Left renal cortex interstitium (tissue), 4 donors: Measurements from ENCODE around the gene GALNT1. TPM values are rescaled to one million over a fixed set of nuclear protein-coding genes. Genes with fewer than 3 reads are reported as not detected.

Experiments used
- DNase-seq, 4 donors: peaks; one replicate each; pipeline ENCODE4 v3.0.0-alpha.2; 2013; ENCODE audit warnings: low read depth in 4 of 4, low spot score in 2 of 4, missing footprints in 1 of 4
- polyA plus RNA-seq, 4 donors: library from polyadenylated mRNA; unstranded; fragments of 120-200 nt; gene quantifications; one replicate each; pipeline ENCODE4 v1.2.1, GENCODE V29; 2013; ENCODE audit not compliant: insufficient read length in 4 of 4

GALNT1 gene
- polyA plus RNA-seq, 4 donors = 53.8 to 76.8 (median 65.6) TPM

DNA sequence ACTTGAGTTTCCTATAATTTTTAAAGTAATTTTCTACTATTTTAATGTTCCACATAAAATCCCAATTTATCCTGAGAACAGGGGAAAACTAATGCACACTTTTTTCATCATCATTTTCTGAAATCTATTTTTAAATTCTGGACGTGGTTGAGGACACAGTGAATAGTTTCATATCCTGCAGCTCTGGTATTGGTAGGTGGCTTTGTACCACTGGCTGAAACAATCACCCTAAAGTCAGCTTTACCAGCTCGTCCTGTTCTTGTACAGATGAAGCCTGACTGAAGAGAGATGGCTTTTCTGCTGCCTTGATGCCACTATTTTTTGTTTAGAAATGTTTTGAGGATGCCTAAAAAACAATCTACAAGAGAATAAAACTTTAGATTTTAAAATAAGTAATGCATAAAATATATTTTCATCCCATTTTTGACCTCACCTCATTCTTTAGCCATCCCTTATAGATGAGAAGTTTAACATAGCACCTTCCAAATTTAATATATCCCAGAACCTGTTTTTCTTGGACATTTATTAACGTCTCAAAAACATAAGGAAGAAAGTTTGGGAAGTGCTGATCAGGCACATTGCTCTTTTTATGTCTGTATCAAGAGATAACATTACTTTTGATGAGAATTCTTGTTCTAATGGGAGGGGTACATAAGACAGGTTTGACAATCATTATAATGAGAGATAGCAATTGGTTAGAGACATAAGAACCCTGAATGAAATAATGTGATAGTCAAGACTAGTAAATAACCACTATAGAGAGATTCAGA is 80.9 kb downstream of the GALNT1 start:
- no peak for DNase-seq

DNA sequence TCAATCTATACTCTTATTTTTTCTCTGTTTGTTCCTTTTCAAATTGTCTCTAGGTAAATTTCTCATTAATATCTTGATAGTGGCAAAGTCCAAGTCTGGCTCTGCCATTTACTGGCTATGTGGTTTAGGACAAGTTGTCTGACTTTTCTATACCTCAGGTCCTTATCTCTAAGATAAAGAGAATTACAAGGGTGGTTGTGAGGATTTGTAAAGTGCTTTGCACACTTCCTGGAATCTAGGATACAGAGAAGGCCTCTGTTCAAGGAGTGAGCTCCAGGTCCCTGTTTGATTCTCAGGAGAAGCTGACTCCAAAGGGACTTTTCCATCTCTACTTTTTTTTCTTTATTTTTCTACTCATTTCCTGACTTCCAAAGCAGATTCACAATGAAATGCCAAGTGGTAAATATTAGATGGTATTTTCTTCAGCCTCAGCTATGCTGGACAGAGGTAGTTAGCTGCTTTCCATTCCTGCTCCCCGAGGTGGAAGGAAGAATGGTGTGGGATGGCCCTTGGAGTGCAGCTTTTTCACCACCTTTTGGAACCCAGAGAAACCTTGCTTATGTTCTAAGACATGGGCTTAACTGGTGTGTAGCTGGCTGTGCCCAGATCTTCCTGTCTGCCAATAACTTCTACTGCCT is 90.5 kb downstream of the GALNT1 start:
- no peak for DNase-seq

DNA sequence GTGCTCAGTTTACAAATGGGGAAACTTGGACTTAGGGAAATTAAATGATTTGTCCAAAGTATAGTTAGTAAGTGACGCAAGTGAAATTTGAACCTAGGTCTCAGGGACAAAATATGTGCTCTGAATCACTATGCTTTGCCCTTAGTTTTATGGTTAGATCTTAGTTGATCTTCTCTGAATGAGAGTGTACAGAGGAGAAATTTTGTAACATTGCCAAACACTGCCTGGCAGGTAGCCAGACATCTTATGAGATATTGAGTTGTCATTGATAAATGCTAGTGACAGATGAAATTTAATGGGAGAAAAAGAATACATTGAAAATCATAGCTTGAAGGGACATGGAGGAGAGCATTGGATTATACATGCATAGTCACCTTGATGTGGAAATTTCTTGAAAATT is 91.4 kb downstream of the GALNT1 start:
- DNase-seq = no peak

DNA sequence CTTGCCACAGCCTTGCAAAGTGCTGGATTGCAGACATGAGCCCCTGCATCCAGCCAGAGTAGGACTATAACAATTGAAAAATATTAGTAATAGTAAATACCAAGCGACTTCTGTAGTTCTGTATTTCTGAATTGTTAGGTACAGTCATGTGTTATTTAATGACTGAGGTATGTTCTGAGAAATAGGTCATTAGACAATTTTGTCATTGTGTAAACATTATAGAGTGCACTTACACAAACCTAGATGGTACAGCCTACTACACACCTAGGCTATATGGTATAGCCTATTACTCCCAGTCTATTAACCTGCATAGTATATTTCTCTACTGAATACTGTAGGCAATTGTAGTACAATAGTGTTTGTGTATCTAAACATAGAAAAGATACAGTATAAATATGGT is 92.1 kb downstream of the GALNT1 start:
- DNase-seq = no peak

DNA sequence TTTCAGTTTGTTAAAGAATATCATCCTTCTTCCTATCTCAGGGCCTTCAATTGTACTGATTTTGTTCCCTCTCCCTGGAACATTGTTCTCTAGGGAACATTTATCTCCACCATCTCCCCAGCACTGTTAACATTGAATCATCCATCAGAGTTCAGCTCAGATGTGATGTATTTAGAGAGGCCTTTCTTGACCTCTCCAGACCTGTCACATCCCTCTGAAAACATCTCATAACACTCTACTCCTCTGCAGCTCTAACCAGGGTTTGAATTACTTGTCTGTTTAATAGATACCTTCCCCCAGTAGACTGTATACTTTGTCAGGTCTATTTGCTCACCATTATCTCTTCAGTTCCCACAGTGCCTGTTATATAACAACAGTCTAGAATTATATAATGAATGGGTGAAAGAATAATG is 98.6 kb downstream of the GALNT1 start:
- no peak for DNase-seq

DNA sequence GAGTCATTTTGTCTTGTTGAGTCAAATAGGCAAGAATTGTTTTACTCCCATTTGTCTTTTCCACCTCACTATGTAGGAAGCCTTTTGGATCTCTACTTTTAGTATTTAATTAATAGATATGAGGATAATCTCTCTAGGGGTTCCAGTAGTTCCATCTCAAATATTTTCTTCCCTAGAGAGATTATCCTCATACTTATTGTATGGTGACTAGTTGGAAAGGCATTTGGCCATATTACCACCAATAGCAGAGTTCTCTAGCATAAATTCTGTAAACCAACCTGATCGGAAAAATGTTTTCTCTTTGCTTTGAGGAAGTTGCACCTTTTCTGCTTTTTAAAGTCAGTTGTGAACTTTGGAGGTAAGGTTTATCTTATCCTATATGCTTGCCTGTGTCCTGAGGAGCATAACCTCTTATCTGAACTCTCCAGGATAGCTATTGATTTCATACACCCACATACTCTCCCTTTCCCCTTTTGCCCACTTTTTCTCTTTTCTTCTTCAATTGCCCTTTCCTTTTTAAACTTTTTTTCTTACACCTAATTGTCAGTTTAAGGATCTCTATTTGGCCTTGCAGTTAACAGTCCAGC is 100.8 kb downstream of the GALNT1 start:
- DNase-seq = no peak

DNA sequence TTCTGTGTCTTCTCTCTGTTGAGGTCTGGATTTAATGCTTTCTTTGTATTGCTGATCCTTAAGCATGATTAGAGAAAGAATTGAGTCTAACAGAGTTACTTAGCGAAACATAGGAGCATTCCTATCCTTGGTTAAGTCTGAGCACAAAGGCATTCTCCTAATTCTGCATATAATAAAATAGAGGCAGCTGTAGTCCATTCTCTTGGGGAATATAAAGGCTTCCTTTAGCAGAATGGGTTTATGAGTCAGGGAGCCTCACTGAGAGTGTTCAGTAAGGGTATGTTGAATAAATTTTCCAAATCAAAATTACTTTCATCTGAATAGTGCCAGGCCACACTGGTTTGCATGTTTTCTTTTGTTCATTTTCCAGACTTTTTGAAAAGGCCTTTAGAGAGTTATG is 101.5 kb downstream of the GALNT1 start:
- no peak for DNase-seq

DNA sequence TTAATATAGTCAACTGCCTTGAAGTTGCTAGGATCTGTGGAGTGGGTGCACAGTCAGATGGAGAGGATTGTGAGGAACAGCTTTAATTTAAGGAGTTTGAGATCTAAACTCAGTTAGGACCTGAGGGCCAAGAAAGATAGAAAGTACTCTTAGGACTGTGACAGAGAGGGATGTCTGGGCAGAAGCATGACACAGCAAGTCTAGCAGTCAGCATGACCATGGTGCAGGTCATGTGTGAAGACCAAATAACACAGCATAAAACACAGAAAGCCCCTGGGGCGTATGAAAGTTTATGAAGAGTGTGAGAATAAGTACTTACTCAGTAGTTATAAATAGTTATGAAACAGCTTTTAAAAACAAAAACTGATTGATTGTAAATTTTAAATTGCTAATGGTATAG is 107.2 kb downstream of the GALNT1 start:
- DNase-seq = no peak

DNA sequence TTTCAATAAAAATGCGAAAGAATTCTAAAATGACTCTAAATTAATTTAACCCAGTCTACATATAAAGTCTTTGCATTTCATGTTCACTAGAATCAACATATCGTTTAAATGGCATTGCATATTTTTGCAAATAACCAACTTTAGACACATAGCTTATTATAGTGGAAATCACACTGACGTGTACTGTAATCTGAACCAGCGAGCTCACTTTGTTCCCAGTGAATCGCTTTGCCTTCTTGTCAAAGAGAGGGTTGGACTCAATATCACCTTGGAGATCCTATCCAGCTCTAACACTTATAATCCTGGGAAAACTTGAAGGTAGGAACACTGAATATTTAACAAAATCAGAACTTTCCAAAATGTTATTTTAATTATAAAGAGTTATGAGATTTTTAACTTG is 108.2 kb downstream of the GALNT1 start:
- DNase-seq = no peak

DNA sequence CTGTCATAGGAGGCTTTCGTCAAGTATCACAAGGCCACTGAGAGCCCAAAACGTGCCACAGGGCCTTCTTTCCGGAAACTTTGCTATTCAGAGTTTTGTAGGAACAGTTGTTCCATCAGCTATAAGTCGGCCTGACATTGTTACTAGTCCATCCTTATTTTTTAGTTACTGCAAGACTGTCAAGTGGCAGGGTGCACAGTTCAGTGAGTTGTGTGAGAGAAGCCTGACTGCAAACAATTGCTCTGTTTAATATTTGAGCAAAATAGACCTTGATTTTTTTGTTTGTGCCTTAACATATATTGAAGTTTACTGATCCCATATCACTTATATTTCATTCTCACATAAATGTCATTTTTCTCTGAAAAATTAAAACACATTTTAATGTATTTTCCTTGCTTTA is 110.1 kb downstream of the GALNT1 start:
- DNase-seq = no peak

DNA sequence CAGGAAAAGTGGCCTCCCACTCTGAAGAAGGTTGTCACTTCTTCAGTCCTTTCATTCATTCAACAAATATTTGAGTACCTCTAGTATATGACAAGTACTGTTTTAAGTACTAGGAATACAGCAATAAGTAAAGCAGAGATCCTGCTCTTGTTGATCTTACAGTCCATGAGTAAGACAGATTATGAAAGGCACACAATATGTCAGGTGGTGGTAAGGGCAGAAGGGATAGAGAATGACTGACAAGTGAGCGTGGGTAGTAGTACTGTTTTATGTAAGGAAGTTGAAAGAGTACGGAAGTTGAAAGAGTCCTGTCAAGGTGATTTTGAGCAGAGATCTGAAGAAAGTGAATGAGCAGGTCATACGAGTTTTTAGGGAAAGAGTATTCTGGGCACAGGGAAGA is 111.3 kb downstream of the GALNT1 start:
- no peak for DNase-seq

DNA sequence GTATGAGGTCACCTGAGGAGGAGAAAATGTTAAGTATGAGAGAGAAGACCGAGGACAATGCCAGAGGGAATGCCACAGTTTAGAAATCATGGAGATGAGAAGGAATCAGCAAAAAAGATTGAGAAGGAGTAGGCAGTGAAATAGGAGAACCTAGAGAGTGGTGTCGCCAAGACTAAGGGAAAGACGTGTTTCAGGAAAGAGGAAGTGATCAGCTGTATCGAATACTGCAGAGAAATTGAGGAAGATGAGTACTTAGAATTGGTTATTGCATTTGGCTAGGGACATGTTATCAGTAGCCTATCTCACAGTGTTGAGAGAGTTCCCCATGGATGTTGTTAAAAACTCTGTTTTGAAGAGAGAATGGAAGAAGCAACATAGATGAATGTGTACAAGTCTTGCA is 112.3 kb downstream of the GALNT1 start:
- no peak for DNase-seq

DNA sequence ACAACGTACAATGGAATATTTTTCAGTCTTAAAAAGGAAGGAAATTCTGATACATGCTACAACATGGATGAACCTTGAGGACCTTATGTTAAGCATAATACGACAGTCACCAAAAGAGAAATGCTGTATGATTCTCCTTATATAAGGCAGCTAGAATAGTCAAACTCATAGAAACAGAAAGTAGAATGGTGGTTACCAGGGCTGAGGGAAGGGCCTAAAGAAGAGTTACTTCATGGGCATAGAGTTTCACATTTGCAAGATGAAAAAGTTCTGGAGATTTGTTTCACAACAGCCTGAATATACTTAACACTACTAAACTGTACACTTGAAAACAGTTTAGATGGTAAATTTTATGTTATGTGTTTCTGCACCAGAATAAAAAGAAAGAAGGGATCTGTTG is 113.3 kb downstream of the GALNT1 start:
- DNase-seq = no peak

DNA sequence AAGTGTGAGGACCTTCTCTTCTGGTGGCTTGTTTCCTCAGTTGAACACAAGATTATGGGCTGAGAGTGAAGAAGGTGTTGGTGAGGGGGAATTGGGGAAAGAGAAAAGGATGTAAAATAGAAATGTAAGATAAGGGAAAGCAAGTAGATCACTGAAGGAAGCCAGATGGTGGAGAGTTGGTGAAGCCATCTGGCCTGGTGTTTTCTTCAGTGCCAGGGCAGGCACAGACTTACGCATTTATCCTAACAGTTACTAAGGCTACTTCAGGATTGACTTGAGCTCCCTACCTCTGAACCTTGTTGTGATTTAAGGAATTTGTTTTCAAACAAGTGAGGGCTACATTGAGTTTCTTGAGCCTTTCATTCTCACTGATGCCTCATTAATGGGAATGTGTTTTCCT is 113.8 kb downstream of the GALNT1 start:
- DNase-seq = no peak

DNA sequence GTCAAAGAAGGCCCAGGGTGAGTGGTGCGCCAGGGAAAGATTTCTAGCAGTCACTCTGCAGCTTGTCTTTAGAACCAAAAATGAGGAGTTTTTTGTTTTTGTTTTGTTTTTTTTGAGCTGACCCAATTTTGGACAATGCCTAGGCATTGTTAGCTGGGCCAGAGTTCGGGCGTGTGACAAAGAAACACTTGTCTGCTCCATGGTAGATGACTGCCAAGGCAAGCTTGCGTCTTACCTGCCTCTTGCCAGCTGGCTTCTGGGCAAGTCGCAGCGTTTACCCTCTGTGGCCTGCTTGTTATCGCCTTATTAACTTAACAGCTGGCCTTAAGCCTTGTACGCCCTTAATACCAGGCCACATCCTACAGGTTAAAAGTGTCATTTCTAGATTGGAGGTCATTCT is 114.3 kb downstream of the GALNT1 start:
- no peak for DNase-seq

DNA sequence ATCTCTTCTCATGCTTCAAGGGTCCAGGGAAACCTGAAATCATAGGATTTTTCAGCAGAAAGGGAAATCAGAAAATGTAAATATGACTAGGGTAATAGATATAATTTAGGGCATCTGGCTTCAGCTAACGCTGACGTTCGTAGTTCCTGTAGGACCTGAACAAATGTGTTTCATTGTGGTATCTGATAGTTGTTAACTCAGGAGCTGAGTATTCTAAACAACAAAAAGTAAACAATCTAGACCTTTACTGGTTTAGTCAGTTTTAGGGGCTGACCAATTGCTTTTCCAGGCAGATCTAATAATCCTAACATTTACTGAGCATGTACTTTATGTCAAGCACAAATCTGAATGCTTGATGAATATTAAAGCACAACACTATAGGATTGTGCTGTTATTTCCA is 114.8 kb downstream of the GALNT1 start:
- DNase-seq = no peak

DNA sequence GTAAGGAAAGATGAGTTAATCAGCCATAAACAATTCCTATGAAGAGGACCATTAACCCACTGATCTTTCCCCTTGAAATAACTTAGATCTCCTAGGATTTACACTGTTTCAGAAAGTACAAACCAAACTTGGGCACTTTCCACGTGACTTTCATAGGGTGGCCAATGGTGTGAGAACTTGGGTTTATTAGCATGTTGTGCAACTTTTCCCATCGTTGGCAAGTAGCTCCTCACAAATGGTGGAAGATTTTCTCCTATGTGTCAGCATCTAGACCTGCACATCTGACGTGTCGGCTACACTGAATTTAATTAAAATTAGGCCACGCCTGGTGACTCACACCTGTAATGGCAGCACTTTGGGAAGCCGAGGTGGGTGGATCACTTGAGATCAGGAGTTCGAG is 116.3 kb downstream of the GALNT1 start:
- no peak for DNase-seq

DNA sequence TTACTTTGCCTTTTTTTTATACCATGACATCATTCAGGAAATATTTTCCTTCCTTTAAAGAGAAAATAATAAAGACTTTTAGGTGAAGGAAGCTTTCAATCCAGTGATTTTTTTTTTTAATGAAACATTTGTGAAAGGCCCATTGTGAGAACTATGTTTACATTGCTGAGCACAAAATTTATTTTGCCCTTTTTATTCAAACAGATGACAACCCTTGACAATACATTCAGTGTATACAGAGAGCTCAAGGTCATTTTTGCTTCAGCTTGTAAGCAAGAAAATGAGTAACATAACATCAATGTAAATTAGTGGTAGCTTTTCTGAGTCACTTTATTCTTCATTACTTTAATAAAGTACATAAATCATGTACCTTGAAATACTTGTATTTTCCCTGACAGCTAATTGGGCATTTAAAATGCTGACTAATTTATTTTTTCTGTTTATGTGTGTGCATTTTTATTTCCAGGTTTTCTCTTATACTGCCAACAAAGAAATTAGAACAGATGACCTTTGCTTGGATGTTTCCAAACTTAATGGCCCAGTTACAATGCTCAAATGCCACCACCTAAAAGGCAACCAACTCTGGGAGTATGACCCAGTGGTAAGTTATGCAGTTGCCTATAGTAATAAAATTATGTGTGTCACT is 121.6 kb downstream of the GALNT1 start:
- DNase-seq = no peak

DNA sequence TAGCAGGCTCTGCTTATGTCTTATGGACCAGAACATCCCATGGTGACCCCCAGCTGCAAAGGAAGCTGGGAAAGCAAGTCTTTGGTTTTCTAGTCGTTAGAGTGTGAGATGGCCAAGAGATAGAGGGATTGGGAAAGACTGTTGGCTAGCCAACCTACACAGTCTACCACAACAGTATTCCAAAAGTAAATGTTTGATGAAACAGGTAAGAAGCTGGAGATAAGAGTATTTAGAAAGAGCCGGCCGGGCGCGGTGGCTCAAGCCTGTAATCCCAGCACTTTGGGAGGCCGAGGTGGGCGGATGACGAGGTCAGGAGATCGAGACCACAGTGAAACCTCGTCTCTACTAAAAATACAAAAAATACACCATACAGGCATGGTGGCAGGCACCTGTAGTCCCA is 124.4 kb downstream of the GALNT1 start:
- no peak for DNase-seq

DNA sequence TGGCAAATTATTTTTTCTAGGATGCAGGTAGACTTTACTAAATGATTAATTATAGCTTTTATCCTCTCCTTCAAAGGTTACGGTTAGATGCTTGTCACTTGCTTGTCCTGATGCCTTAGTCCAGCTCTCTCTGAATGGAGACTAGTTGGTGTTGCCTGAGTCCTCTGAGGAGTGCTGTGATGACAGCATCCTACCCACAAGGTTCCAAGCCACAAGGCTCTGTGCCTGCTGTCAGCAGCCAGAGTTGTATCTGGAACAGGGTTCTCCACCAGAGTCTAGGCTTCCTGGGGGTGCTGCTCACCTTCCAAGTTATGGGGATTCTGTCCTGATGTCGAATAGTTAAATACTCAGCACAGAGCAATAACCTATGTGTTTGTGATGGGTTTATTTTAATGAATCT is 125.7 kb downstream of the GALNT1 start:
- no peak for DNase-seq

DNA sequence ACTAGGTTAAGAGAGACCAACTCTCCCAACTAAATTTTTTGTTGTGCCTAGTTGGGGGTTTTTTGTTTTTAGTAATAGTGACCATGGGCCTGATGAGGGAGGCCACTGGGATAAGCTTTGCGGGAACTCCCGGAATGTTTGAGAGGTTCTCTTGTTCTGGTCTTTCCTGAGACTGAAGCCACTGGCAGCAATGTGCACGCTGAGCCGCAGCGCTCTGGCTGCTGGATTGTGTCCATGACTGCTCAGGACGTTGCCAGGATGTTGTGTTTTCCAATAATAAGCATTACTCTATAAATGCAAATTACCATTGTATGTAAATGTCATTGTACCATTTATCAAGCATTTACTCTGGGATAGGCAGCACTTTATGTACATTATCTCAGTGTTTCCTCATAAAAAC is 126.1 kb downstream of the GALNT1 start:
- no peak for DNase-seq

DNA sequence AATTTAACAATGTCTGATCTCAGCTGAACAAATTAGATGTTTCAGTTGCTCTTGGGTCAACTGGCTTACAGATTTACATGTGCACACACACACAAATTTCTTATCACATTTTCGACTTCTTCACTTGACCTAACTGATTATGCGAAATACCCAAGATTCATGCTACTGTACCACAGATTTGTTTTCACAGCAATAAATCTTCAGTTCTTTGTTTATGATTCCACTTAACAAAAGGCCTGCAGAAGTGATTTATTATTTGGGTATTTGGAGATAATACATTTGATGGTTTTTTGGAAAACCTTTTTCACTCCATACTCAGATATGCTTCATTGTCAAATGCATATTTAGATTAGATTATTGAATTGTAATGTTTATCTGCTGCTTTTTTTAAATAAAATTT is 129.0 kb downstream of the GALNT1 start:
- DNase-seq = no peak
